Measurements from ENCODE around the gene ICA1L. TPM values are rescaled to one million over a fixed set of nuclear protein-coding genes. Genes with fewer than 3 reads are reported as not detected.

ICA1L gene
- total RNA-seq, 1 donor from 2014 or later, result 1.8 TPM

GRCh38 chr2:202782940-202783558 is 88.5 kb downstream of the ICA1L start:
- DNase-seq (ENCODE audit: low read depth, low spot score), result no peak

GRCh38 chr2:202780514-202781021 is 91.0 kb downstream of the ICA1L start:
- DNase-seq (ENCODE audit: low read depth, low spot score), result no peak

GRCh38 chr2:202778217-202778616 is 93.3 kb downstream of the ICA1L start:
- no peak for DNase-seq (ENCODE audit: low read depth, low spot score)

GRCh38 chr2:202774104-202774503 is 97.5 kb downstream of the ICA1L start:
- DNase-seq (ENCODE audit: low read depth, low spot score), result no peak

- no peak for DNase-seq (ENCODE audit: low read depth, low spot score)
Measured at GRCh38 chr2:202773301-202773973, 98.1 kb downstream of the ICA1L start.

GRCh38 chr2:202771741-202772460 is 99.7 kb downstream of the ICA1L start:
- DNase-seq (ENCODE audit: low read depth, low spot score), result no peak

- no peak for DNase-seq (ENCODE audit: low read depth, low spot score)
Measured at GRCh38 chr2:202771336-202771735, 100.2 kb downstream of the ICA1L start.

- DNase-seq (ENCODE audit: low read depth, low spot score), result no peak
Measured at GRCh38 chr2:202769201-202769600, 102.4 kb downstream of the ICA1L start.

GRCh38 chr2:202768273-202768672 is 103.3 kb downstream of the ICA1L start:
- no peak for DNase-seq (ENCODE audit: low read depth, low spot score)

- DNase-seq (ENCODE audit: low read depth, low spot score), result no peak
Measured at GRCh38 chr2:202765436-202765835, 106.1 kb downstream of the ICA1L start.

GRCh38 chr2:202764991-202765390 is 106.6 kb downstream of the ICA1L start:
- no peak for DNase-seq (ENCODE audit: low read depth, low spot score)

GRCh38 chr2:202763916-202764315 is 107.7 kb downstream of the ICA1L start:
- DNase-seq (ENCODE audit: low read depth, low spot score), result no peak

GRCh38 chr2:202762556-202762955 is 109.0 kb downstream of the ICA1L start:
- DNase-seq (ENCODE audit: low read depth, low spot score), result no peak

GRCh38 chr2:202760848-202761247 is 110.7 kb downstream of the ICA1L start:
- DNase-seq (ENCODE audit: low read depth, low spot score), result no peak

- no peak for DNase-seq (ENCODE audit: low read depth, low spot score)
Measured at GRCh38 chr2:202758604-202759003, 113.0 kb downstream of the ICA1L start.

GRCh38 chr2:202758128-202758527 is 113.4 kb downstream of the ICA1L start:
- no peak for DNase-seq (ENCODE audit: low read depth, low spot score)

GRCh38 chr2:202757339-202757738 is 114.2 kb downstream of the ICA1L start:
- no peak for DNase-seq (ENCODE audit: low read depth, low spot score)

- no peak for DNase-seq (ENCODE audit: low read depth, low spot score)
Measured at GRCh38 chr2:202756598-202756997, 115.0 kb downstream of the ICA1L start.

GRCh38 chr2:202754936-202755335 is 116.6 kb downstream of the ICA1L start:
- no peak for DNase-seq (ENCODE audit: low read depth, low spot score)

GRCh38 chr2:202752071-202752470 is 119.5 kb downstream of the ICA1L start:
- DNase-seq (ENCODE audit: low read depth, low spot score), result no peak

GRCh38 chr2:202750763-202751427 is 120.7 kb downstream of the ICA1L start:
- DNase-seq (ENCODE audit: low read depth, low spot score), result no peak

GRCh38 chr2:202749477-202749876 is 122.1 kb downstream of the ICA1L start:
- DNase-seq (ENCODE audit: low read depth, low spot score), result no peak
